ENCODE results near the gene RCCD1. TPM values are rescaled to one million over a fixed set of nuclear protein-coding genes. Genes with fewer than 3 reads are reported as not detected.

RCCD1 gene
- total and polyA plus RNA-seq, 9 of the 15 experiments (the other 6 are each of a cell fraction or from before 2014, with no cell fraction given) = 11.1 to 51.4 (median 24.7) TPM

DNA sequence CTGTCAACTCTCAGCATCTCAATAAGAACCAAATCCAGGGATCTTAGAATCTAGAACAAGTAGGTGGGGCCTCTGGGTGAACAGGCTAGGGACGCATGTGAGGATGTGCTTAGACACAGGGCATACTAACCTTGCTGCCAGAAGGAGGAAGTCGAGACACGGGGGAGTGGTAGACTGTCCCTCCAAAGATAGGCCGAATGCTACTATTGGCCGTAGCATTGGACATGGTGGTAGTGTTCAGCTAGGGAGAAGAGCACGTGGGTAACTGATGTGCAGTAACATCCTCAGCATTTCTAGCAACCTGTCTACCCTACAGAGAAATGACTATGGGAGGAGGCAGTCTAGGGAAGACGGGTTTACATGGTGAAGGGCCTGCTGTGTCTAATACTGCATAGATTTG is 15.6 kb downstream of the RCCD1 start:
- ATAC-seq = peak; percentile 37
- intact Hi-C loops (cut with micrococcal nuclease) (no loop called here), in situ Hi-C loops (cut with MboI) (no loop called here)
- H3K4me2 ChIP-seq (ENCODE audit: insufficient read depth, low read length) = no peak overlapping the region
- ChIA-PET POLR2A (interaction anchor here (1.0 to 6.7 kb wide), 5 partner anchors 10 to 23 kb away, joined by 3 to 65 read pairs (median 6); partner anchors contain the start of gene RCCD1), CTCF (ENCODE audit: low intra/inter-chr PET ratio) (no interaction called here)
- H3K27me3 ChIP-seq (ENCODE audit: control insufficient read depth in 2 of 2, insufficient read depth in 2 of 2, low read length in 2 of 2) = no peaks in the 10 kb centered on the region
- DNase-seq (ENCODE audit: extremely low read depth in 1 of 4, low spot score in 3 of 4) = no peak
- H3K9me1 ChIP-seq (ENCODE audit: control insufficient read depth, insufficient read depth, low read length) = peaks cover 2% of the 10 kb centered on the region
- no peak overlapping the region for H3K4me3 ChIP-seq
- BruUV-seq (replicated peaks) = no TSS peak
- H3K27ac ChIP-seq (ENCODE audit: extremely low read depth, low read depth, low read length) = no peak overlapping the region
- 62% methylated on average over 7 of the region's 7 CpGs for WGBS (ENCODE audit: insufficient coverage, low coverage, missing lambda C conversion rate)
- H3K9ac ChIP-seq (ENCODE audit: insufficient read depth in 1 of 2, low read depth in 2 of 2, low read length in 2 of 2) = no peak overlapping the region
- H2AFZ ChIP-seq (ENCODE audit: low read depth, low read length) = no peak overlapping the region
- H3K79me2 ChIP-seq (ENCODE audit: control insufficient read depth, insufficient read depth, low read length) = peaks cover 2% of the 10 kb centered on the region; the same call in 1 of the 3 replicates
- TF ChIP-seq KLF1 (tag; IDR thresholded peaks at IDR 0.05) (no peak), RAD21 (CRISPR knock-in tag; conservative IDR thresholded peaks at IDR 0.05 in 1 of 2, IDR thresholded peaks at IDR 0.05 in 1 of 2) (peak; percentile 22 to 28; a peak in 2 of 4 replicates), ZNF444 (CRISPR knock-in tag; IDR thresholded peaks at IDR 0.05) (no peak), L3MBTL2 (IDR thresholded peaks at IDR 0.05) (peak; percentile 35; the same call in 1 of the 2 replicates), ZNF699 (CRISPR knock-in tag; IDR thresholded peaks at IDR 0.05; ENCODE audit: insufficient replicate concordance) (no peak), PTRF (tag; IDR thresholded peaks at IDR 0.05) (no peak), SUPT5H (IDR thresholded peaks at IDR 0.05) (peak; percentile 48; the same call in 1 of the 2 replicates), SPI1 (IDR thresholded peaks at IDR 0.05; ENCODE audit: borderline replicate concordance, low read depth, low read length) (0 out of 2 replicates have a peak, but pooled peaks have one; percentile 48), SMAD4 (CRISPR knock-in tag; conservative IDR thresholded peaks at IDR 0.05) (peak; percentile 47)
- TF ChIP-seq, protein P1, sequence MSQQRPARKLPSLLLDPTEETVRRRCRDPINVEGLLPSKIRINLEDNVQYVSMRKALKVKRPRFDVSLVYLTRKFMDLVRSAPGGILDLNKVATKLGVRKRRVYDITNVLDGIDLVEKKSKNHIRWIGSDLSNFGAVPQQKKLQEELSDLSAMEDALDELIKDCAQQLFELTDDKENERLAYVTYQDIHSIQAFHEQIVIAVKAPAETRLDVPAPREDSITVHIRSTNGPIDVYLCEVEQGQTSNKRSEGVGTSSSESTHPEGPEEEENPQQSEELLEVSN (IDR thresholded peaks at IDR 0.05; ENCODE audit: borderline replicate concordance in 1 of 2, extremely low read depth in 1 of 2, insufficient read depth in 1 of 2, insufficient read length in 1 of 2, low read depth in 1 of 2, low read length in 1 of 2, poor library complexity in 1 of 2, severe bottlenecking in 1 of 2) = peak in 1 of 2 experiments; percentile 23
- TF ChIP-seq, protein P2, sequence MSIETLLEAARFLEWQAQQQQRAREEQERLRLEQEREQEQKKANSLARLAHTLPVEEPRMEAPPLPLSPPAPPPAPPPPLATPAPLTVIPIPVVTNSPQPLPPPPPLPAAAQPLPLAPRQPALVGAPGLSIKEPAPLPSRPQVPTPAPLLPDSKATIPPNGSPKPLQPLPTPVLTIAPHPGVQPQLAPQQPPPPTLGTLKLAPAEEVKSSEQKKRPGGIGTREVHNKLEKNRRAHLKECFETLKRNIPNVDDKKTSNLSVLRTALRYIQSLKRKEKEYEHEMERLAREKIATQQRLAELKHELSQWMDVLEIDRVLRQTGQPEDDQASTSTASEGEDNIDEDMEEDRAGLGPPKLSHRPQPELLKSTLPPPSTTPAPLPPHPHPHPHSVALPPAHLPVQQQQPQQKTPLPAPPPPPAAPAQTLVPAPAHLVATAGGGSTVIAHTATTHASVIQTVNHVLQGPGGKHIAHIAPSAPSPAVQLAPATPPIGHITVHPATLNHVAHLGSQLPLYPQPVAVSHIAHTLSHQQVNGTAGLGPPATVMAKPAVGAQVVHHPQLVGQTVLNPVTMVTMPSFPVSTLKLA (conservative IDR thresholded peaks at IDR 0.05) = 0 out of 4 replicates have a peak, but pooled peaks of 1 of the 2 experiments have one; percentile 22
- no peaks in the 10 kb centered on the region; a peak in 1 of 5 replicates for H3K4me1 ChIP-seq (replicated peaks in 1 of 2; ENCODE audit: control insufficient read depth in 2 of 2, insufficient read depth in 2 of 2, low read length in 2 of 2)
- peaks cover 92% of the 10 kb centered on the region for H3K36me3 ChIP-seq (ENCODE audit: control insufficient read depth, insufficient read depth, low read length)
- H4K20me1 ChIP-seq (replicated peaks; ENCODE audit: control insufficient read depth, insufficient read depth, low read length) = peaks cover 7% of the 10 kb centered on the region; the same call in 1 of the 2 replicates
- no peaks in the 10 kb centered on the region; the same call in 1 of the 2 replicates for H3K9me3 ChIP-seq (replicated peaks; ENCODE audit: control insufficient read depth, insufficient read depth, low read depth, low read length)
- peak; percentile 48 for FAIRE-seq

Data from K562 (cell line).